Loucy (cell line): Measurements from ENCODE around the gene SCYGR8.

ENCODE experiments used
- H2AFZ ChIP-seq: fragments of 200-600 bp; sonication (generic); 2 replicates; pipeline ENCODE4 v1.6.0; 2016; ENCODE audit warnings: antibody characterized with exemption, mild to moderate bottlenecking, low read length, moderate library complexity
- H3F3A ChIP-seq: fragments of 200-600 bp; 2 replicates; pipeline ENCODE4 v1.6.0; 2016; ENCODE audit warnings: antibody characterized with exemption, low read depth, mild to moderate bottlenecking
- H3K27me3 ChIP-seq: fragments of 200-600 bp; sonication (generic); 2 replicates; pipeline ENCODE4 v1.6.1; 2014; ENCODE audit warnings: low read length, mild to moderate bottlenecking; ENCODE audit not compliant: insufficient read depth, poor library complexity, severe bottlenecking
- H3K36me3 ChIP-seq: fragments of 200-600 bp; sonication (generic); 2 replicates; pipeline ENCODE4 v1.6.1; 2016; ENCODE audit warnings: low read length; ENCODE audit not compliant: insufficient read depth
- H3K4me1 ChIP-seq: fragments of 200-600 bp; sonication (generic); 2 replicates; pipeline ENCODE4 v1.5.1; 2014; ENCODE audit warnings: low read length, mild to moderate bottlenecking; ENCODE audit not compliant: insufficient read depth, poor library complexity, severe bottlenecking
- H3K4me2 ChIP-seq: fragments of 200-600 bp; sonication (generic); 2 replicates; pipeline ENCODE4 v1.6.0; 2014; ENCODE audit warnings: antibody characterized with exemption, low read length, low read depth, mild to moderate bottlenecking; ENCODE audit not compliant: poor library complexity, severe bottlenecking
- H3K4me3 ChIP-seq: fragments of 200-600 bp; sonication (generic); 2 replicates; pipeline ENCODE4 v1.5.1; 2014; ENCODE audit warnings: low read length, mild to moderate bottlenecking, mixed read lengths; ENCODE audit not compliant: poor library complexity, severe bottlenecking
- H3K79me2 ChIP-seq: fragments of 200-600 bp; sonication (generic); 2 replicates; pipeline ENCODE4 v1.6.1; 2014; ENCODE audit warnings: low read length; ENCODE audit not compliant: insufficient read depth
- H3K9ac ChIP-seq: fragments of 200-600 bp; sonication (generic); 2 replicates; pipeline ENCODE4 v1.6.0; 2014; ENCODE audit warnings: mild to moderate bottlenecking, low read depth, low read length, moderate library complexity; ENCODE audit not compliant: poor library complexity, severe bottlenecking
- H3K9me2 ChIP-seq: fragments of 200-600 bp; sonication (generic); replicated peaks from 2 replicates; pipeline ENCODE4 v1.6.1; 2016; ENCODE audit warnings: low read depth, low read length, mixed read lengths
- H3K9me3 ChIP-seq: fragments of 200-600 bp; sonication (generic); 2 replicates; pipeline ENCODE4 v1.6.1; 2014; ENCODE audit warnings: mild to moderate bottlenecking, antibody characterized with exemption, low read length, low read depth; ENCODE audit not compliant: insufficient read depth
- H4K20me1 ChIP-seq: fragments of 200-600 bp; sonication (generic); 2 replicates; pipeline ENCODE4 v1.6.0; 2014; ENCODE audit warnings: antibody characterized with exemption, low read length, mild to moderate bottlenecking; ENCODE audit not compliant: insufficient read depth, poor library complexity, severe bottlenecking
- EZH2phosphoT487 ChIP-seq: fragments of 200-600 bp; IDR thresholded peaks from 2 replicates; pipeline ENCODE4 v1.6.1; 2018; ENCODE audit warnings: antibody characterized with exemption, mild to moderate bottlenecking, moderate library complexity, borderline replicate concordance
- TF ChIP-seq, protein P1 (sequence below): fragments of 200-600 bp; sonication (generic); conservative IDR thresholded peaks from 2 replicates; pipeline ENCODE4 v1.5.1; 2014; ENCODE audit warnings: mild to moderate bottlenecking, antibody characterized with exemption, low read length

SCYGR8 gene

DNA sequence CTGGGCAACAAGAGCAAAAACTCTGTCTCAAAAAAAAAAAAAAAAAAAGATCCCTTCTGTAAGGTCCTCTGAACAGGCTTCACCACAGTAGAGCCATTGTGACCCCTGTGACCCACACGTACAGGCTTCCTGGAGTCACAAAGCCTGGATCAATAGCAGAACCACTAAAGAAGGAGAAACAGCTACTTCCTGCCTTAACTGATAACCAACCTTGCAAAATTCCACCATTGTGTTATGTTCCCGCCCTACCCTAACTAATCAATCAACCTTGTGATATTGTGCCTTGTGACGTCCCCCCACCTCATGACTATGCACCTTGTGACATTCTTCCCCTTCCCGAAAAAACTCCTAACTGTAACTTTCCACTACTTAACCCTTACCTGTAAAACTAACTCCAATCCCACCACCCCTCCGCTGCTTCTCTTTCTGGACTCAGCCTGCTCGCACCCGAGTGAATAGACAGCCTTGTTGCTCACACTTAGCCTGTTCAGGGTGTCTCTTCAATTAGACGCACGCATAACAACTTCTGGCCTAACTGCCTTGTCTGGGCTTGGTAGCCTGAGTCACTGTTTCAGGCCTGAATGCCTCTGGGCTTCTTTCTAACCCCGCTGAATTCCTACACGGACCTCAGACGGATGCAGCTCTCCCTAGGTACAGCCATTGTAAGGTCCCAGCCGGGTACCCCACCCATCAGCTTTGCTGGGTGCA is 13.9 kb downstream of the SCYGR8 start:
- no peaks in the 10 kb centered on the region for H3K27me3 ChIP-seq
- H3K9me3 ChIP-seq, result no peaks in the 10 kb centered on the region
- H3K4me3 ChIP-seq, result no peak overlapping the region
- H3F3A ChIP-seq, result no peaks in the 10 kb centered on the region
- no peaks in the 10 kb centered on the region for H3K9me2 ChIP-seq
- no peaks in the 10 kb centered on the region for H3K36me3 ChIP-seq
- TF ChIP-seq, protein P1, sequence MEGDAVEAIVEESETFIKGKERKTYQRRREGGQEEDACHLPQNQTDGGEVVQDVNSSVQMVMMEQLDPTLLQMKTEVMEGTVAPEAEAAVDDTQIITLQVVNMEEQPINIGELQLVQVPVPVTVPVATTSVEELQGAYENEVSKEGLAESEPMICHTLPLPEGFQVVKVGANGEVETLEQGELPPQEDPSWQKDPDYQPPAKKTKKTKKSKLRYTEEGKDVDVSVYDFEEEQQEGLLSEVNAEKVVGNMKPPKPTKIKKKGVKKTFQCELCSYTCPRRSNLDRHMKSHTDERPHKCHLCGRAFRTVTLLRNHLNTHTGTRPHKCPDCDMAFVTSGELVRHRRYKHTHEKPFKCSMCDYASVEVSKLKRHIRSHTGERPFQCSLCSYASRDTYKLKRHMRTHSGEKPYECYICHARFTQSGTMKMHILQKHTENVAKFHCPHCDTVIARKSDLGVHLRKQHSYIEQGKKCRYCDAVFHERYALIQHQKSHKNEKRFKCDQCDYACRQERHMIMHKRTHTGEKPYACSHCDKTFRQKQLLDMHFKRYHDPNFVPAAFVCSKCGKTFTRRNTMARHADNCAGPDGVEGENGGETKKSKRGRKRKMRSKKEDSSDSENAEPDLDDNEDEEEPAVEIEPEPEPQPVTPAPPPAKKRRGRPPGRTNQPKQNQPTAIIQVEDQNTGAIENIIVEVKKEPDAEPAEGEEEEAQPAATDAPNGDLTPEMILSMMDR, result no peak
- TF ChIP-seq EZH2phosphoT487, result no peak
- no peak overlapping the region for H3K9ac ChIP-seq
- H3K79me2 ChIP-seq, result no peaks in the 10 kb centered on the region
- no peaks in the 10 kb centered on the region for H3K4me1 ChIP-seq
- H4K20me1 ChIP-seq, result no peaks in the 10 kb centered on the region
- H3K4me2 ChIP-seq, result no peak overlapping the region
- no peak overlapping the region for H2AFZ ChIP-seq

DNA sequence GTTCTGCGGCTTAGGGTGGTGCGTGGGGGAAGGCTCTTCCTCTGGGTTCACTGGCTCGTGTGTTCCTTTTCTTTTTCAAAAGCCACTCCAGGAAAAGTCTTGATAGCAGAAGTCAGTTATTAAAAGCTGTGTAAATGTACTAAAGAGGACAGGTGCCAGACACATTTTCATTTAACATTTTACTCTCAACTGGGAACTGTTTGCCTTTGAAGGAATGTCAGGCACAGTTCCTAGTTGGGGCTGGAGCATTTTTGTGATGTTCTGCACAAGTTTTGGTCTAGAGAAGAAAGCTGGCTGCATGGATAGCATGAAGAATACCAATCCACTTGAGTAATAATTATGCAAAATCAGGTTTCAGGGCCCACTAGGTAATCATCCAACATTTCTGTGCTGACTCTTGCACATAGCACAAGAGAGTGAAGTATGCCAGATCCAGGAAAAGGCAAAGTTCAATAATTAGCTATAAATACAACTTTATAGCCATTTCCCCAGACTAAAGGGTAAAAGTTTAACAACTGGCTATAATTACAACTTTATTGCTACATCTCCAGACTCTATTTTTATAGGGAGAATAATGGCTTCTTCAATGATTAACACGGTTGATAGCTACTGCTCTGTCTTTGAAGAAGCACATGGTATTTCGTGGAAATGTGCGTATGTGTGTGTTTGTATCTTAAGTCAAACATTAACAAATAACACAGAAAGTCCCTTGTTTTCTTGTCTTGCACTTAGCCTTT is 16.2 kb downstream of the SCYGR8 start:
- TF ChIP-seq EZH2phosphoT487, result no peak
- TF ChIP-seq, protein P1, result no peak

DNA sequence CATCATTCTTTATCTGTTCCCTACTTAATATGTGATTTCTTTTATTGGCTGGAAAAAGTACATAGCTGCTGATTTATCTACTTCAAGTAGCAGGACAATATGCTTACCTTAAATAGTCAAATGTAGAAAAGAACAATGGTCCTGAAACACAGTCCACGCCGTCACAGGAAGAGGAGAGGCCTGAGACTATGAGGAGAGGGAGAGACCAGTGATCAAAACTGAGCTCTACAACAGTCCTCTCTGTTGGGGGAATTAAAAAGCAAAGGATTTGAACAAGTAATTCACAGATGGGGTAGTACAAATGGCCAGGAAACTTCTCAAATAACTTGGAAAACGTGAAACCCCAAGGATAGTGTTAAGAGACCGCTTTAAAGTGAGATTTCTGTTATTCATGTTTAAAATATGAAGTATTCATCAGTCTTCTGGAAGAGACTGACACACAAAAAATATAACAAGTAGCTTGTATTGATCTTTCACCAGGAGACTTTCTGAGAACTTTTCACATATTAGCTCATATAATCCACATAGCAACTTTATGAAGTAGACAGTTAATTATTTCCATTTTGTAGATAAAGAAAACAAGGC is 20.2 kb downstream of the SCYGR8 start:
- H3K9me3 ChIP-seq, result no peaks in the 10 kb centered on the region
- H3K36me3 ChIP-seq, result no peaks in the 10 kb centered on the region
- H4K20me1 ChIP-seq, result no peaks in the 10 kb centered on the region
- no peaks in the 10 kb centered on the region for H3F3A ChIP-seq
- peak overlapping the region; percentile 60; the same call in 1 of the 2 replicates for H2AFZ ChIP-seq
- TF ChIP-seq EZH2phosphoT487, result no peak
- TF ChIP-seq, protein P1, result no peak
- no peak overlapping the region for H3K4me2 ChIP-seq
- H3K27me3 ChIP-seq, result no peaks in the 10 kb centered on the region
- H3K4me3 ChIP-seq, result no peak overlapping the region
- no peaks in the 10 kb centered on the region for H3K9me2 ChIP-seq
- no peaks in the 10 kb centered on the region for H3K79me2 ChIP-seq
- no peak overlapping the region for H3K9ac ChIP-seq
- no peaks in the 10 kb centered on the region for H3K4me1 ChIP-seq

More for the DNA sequence above, 16.2 kb downstream of the SCYGR8 start:
- no peaks in the 10 kb centered on the region for H4K20me1 ChIP-seq
- no peaks in the 10 kb centered on the region for H3K79me2 ChIP-seq
- no peaks in the 10 kb centered on the region for H3F3A ChIP-seq
- no peak overlapping the region for H3K9ac ChIP-seq
- H3K4me3 ChIP-seq, result no peak overlapping the region
- no peaks in the 10 kb centered on the region for H3K36me3 ChIP-seq
- H3K4me1 ChIP-seq, result no peaks in the 10 kb centered on the region
- no peaks in the 10 kb centered on the region for H3K9me3 ChIP-seq
- H3K4me2 ChIP-seq, result no peak overlapping the region
- no peaks in the 10 kb centered on the region for H3K27me3 ChIP-seq
- H3K9me2 ChIP-seq, result no peaks in the 10 kb centered on the region
- H2AFZ ChIP-seq, result no peak overlapping the region; the same call in 1 of the 2 replicates
